Skeletal muscle satellite cell (primary cell): Measurements from ENCODE around the gene FCAR.
"Not testable (repeated sequence)": the region's sequence is repeated elsewhere in the genome, so short reads cannot be mapped to it uniquely, and the experiment has no call there.

Source experiments
- H3K27me3 ChIP-seq: 2 replicates; pipeline ENCODE4 v1.7.0; 2013; ENCODE audit warnings: low read length; ENCODE audit not compliant: control insufficient read depth, insufficient read depth
- H3K36me3 ChIP-seq: 2 replicates; pipeline ENCODE4 v1.7.0; 2013; ENCODE audit warnings: mild to moderate bottlenecking, control low read depth, low read length; ENCODE audit not compliant: insufficient read depth
- H3K4me1 ChIP-seq: 2 replicates; pipeline ENCODE4 v1.7.0; 2013; ENCODE audit warnings: low read length; ENCODE audit not compliant: control insufficient read depth, insufficient read depth
- H3K4me2 ChIP-seq: 2 replicates; pipeline ENCODE4 v1.7.0; 2013; ENCODE audit warnings: mild to moderate bottlenecking, low read length
- H3K4me3 ChIP-seq: 2 replicates; pipeline ENCODE4 v1.7.0; 2013; ENCODE audit warnings: low read length
- H3K9ac ChIP-seq: 2 replicates; pipeline ENCODE4 v1.7.0; 2013; ENCODE audit warnings: mild to moderate bottlenecking, low read depth, low read length, moderate library complexity
- H3K9me3 ChIP-seq: replicated peaks from 2 replicates; pipeline ENCODE4 v1.7.0; 2013; ENCODE audit warnings: mild to moderate bottlenecking, control low read depth, low read length

The FCAR gene

GRCh38 chr19:54858476-54858875, 15.6 kb upstream of the FCAR start:
- not testable (repeated sequence) for H3K36me3 ChIP-seq, H3K4me2 ChIP-seq, H3K9ac ChIP-seq, H3K9me3 ChIP-seq, H3K4me1 ChIP-seq, H3K4me3 ChIP-seq, H3K27me3 ChIP-seq

GRCh38 chr19:54859421-54859820, 14.6 kb upstream of the FCAR start:
- not testable (repeated sequence) for H3K4me3 ChIP-seq, H3K9ac ChIP-seq, H3K4me1 ChIP-seq, H3K27me3 ChIP-seq, H3K9me3 ChIP-seq, H3K4me2 ChIP-seq, H3K36me3 ChIP-seq

GRCh38 chr19:54863459-54863858, 10.6 kb upstream of the FCAR start:
- H3K36me3 ChIP-seq, H3K4me2 ChIP-seq, H3K9ac ChIP-seq, H3K4me3 ChIP-seq, H3K9me3 ChIP-seq, H3K27me3 ChIP-seq, H3K4me1 ChIP-seq: not testable (repeated sequence)

- no peaks in the 10 kb centered on the region for H3K27me3 ChIP-seq
- H3K4me2 ChIP-seq, result no peak overlapping the region
- H3K36me3 ChIP-seq, result no peaks in the 10 kb centered on the region
- no peaks in the 10 kb centered on the region for H3K4me1 ChIP-seq
- H3K9me3 ChIP-seq, result peaks cover 3% of the 10 kb centered on the region
- H3K4me3 ChIP-seq, result no peak overlapping the region
- no peak overlapping the region for H3K9ac ChIP-seq
Observed at GRCh38 chr19:54871696-54872095, 2.3 kb upstream of the FCAR start.

- no peaks in the 10 kb centered on the region for H3K27me3 ChIP-seq
- H3K9me3 ChIP-seq, result no peaks in the 10 kb centered on the region
- no peaks in the 10 kb centered on the region for H3K36me3 ChIP-seq
- no peak overlapping the region for H3K4me2 ChIP-seq
- no peak overlapping the region for H3K4me3 ChIP-seq
- no peaks in the 10 kb centered on the region for H3K4me1 ChIP-seq
- no peak overlapping the region for H3K9ac ChIP-seq
Observed at GRCh38 chr19:54875506-54875905, 1.5 kb downstream of the FCAR start.

GRCh38 chr19:54877471-54877870, 3.4 kb downstream of the FCAR start:
- Histone ChIP-seq H3K4me3 (no peak overlapping the region), H3K4me2 (no peak overlapping the region), H3K9ac (no peak overlapping the region), H3K27me3 (no peaks in the 10 kb centered on the region), H3K9me3 (no peaks in the 10 kb centered on the region), H3K36me3 (no peaks in the 10 kb centered on the region), H3K4me1 (no peaks in the 10 kb centered on the region)

GRCh38 chr19:54881884-54882283, 7.8 kb downstream of the FCAR start:
- no peaks in the 10 kb centered on the region for H3K9me3 ChIP-seq
- no peak overlapping the region for H3K9ac ChIP-seq
- H3K4me1 ChIP-seq, result no peaks in the 10 kb centered on the region
- H3K4me3 ChIP-seq, result no peak overlapping the region
- no peaks in the 10 kb centered on the region for H3K27me3 ChIP-seq
- no peak overlapping the region for H3K4me2 ChIP-seq
- no peaks in the 10 kb centered on the region for H3K36me3 ChIP-seq

GRCh38 chr19:54882758-54883157, 8.7 kb downstream of the FCAR start:
- H3K4me2 ChIP-seq, result no peak overlapping the region
- no peaks in the 10 kb centered on the region for H3K36me3 ChIP-seq
- no peaks in the 10 kb centered on the region for H3K9me3 ChIP-seq
- H3K9ac ChIP-seq, result no peak overlapping the region
- H3K27me3 ChIP-seq, result no peaks in the 10 kb centered on the region
- no peak overlapping the region for H3K4me3 ChIP-seq
- no peaks in the 10 kb centered on the region for H3K4me1 ChIP-seq

- no peaks in the 10 kb centered on the region for H3K27me3 ChIP-seq
- H3K9ac ChIP-seq, result no peak overlapping the region
- H3K4me2 ChIP-seq, result no peak overlapping the region
- no peaks in the 10 kb centered on the region for H3K4me1 ChIP-seq
- H3K9me3 ChIP-seq, result no peaks in the 10 kb centered on the region
- no peak overlapping the region for H3K4me3 ChIP-seq
- H3K36me3 ChIP-seq, result no peaks in the 10 kb centered on the region
Observed at GRCh38 chr19:54883228-54883627, 9.2 kb downstream of the FCAR start.

- no peaks in the 10 kb centered on the region for H3K36me3 ChIP-seq
Observed at GRCh38 chr19:54888239-54888638, 14.2 kb downstream of the FCAR start.

GRCh38 chr19:54889566-54889965, 15.5 kb downstream of the FCAR start:
- Histone ChIP-seq H3K4me3 (no peak overlapping the region), H3K27me3 (no peaks in the 10 kb centered on the region), H3K9ac (no peak overlapping the region), H3K4me1 (no peaks in the 10 kb centered on the region), H3K9me3 (peaks cover 3% of the 10 kb centered on the region), H3K4me2 (no peak overlapping the region), H3K36me3 (no peaks in the 10 kb centered on the region)

More at GRCh38 chr19:54888239-54888638, 14.2 kb downstream of the FCAR start:
- H3K4me3 ChIP-seq, result no peak overlapping the region
- no peaks in the 10 kb centered on the region for H3K4me1 ChIP-seq
- peaks cover under 1% of the 10 kb centered on the region for H3K9me3 ChIP-seq
- no peaks in the 10 kb centered on the region for H3K27me3 ChIP-seq
- H3K9ac ChIP-seq, result no peak overlapping the region
- no peak overlapping the region for H3K4me2 ChIP-seq

GRCh38 chr19:54893406-54893805, 19.4 kb downstream of the FCAR start:
- H3K4me3 ChIP-seq, result no peak overlapping the region
- H3K9me3 ChIP-seq, result peaks cover 3% of the 10 kb centered on the region
- no peak overlapping the region for H3K9ac ChIP-seq
- no peaks in the 10 kb centered on the region for H3K36me3 ChIP-seq
- no peaks in the 10 kb centered on the region for H3K27me3 ChIP-seq
- no peaks in the 10 kb centered on the region for H3K4me1 ChIP-seq
- H3K4me2 ChIP-seq, result no peak overlapping the region
